GM12875 (cell line): ENCODE data around the gene MAFB.

Experiments
- H3K4me3 ChIP-seq: one replicate; pipeline ENCODE4 v1.5.1; 2011; ENCODE audit warnings: low read depth, low read length, control low read depth
- TF ChIP-seq, protein P1 (sequence below): IDR thresholded peaks from 2 replicates; pipeline ENCODE4 v1.5.1; 2011; ENCODE audit warnings: low read depth, mild to moderate bottlenecking, control low read depth, inconsistent platforms, low read length, moderate library complexity, borderline replicate concordance; ENCODE audit not compliant: insufficient read depth

MAFB gene

DNA sequence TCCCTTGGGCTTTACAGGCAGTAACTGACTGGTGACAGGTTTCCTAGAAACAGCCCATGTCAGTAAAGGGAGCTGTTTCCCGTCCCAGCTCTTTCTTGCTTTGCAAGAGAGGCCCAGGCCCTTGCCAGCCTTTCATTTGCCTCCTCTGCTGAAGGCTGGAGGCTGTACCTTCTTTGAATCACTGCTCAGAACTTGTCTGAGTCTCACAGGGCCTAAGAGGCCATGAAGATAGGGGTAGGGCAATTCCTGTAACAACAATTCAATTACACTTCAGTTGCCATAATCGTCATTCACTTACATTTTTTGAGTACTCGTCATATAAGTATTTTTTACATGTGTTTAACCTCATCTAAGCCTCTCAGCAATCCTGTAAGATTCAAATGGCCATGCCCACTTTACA, 25.9 kb upstream of the MAFB start:
- no peak overlapping the region for H3K4me3 ChIP-seq
- TF ChIP-seq, protein P1, sequence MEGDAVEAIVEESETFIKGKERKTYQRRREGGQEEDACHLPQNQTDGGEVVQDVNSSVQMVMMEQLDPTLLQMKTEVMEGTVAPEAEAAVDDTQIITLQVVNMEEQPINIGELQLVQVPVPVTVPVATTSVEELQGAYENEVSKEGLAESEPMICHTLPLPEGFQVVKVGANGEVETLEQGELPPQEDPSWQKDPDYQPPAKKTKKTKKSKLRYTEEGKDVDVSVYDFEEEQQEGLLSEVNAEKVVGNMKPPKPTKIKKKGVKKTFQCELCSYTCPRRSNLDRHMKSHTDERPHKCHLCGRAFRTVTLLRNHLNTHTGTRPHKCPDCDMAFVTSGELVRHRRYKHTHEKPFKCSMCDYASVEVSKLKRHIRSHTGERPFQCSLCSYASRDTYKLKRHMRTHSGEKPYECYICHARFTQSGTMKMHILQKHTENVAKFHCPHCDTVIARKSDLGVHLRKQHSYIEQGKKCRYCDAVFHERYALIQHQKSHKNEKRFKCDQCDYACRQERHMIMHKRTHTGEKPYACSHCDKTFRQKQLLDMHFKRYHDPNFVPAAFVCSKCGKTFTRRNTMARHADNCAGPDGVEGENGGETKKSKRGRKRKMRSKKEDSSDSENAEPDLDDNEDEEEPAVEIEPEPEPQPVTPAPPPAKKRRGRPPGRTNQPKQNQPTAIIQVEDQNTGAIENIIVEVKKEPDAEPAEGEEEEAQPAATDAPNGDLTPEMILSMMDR: no peak

DNA sequence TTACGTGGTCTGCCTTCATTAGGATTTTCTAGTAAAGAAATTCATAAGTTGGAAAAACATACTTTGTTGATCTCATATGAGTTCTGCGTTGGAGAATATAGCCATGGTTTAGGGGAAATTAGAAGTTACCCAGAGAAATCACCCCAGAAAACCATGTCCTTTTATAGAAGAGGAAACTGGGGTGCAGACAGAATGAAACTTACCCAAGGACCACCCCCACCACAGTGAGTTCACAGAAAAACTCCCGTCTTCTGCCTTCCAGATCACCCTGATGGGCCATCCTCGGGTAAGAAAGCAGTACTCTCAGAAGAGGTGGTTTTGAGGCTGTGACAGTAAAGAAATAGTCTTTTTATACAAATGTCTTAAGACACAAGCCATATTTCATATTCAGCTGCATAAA, 25.1 kb upstream of the MAFB start:
- H3K4me3 ChIP-seq: no peak overlapping the region
- TF ChIP-seq, protein P1: no peak

DNA sequence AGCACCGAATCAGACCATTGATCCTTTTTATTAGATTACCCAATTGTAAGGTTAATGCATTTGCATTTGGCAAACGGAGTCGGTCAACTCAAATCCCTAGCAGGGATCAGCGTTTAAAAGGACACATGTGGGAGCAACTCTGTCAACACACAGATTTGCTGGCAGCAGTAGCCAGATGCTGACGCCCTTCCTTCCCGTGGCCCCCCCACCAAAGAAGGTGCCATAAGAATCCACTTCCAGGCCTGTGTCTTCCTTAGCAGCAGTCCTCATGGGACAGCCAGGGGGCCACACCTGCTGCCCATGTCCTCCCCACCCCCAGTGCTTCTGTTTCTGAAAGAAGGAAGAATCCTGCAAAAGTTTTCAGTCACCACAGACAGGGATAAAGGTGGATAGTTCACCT, 24.5 kb upstream of the MAFB start:
- TF ChIP-seq, protein P1: no peak
- H3K4me3 ChIP-seq: no peak overlapping the region

DNA sequence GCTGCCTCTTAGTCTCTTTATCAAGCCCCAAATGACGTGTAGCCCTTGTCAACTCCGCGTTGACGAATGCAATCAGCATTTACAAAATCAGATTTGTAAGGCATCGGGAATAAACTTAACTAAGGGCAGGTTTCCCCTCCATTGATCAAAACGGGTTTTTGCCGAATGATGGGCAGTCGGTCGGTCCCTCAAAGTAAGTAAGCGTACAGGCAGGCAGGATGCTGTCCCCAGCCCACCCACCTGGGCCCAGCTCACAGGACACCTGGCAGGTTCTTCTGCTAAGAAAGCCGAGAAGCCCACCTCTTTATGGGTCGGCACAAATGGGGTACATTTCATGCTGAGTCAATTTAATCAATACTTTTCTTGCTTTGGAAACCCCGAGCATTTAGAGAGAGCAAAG, 22.0 kb upstream of the MAFB start:
- TF ChIP-seq, protein P1: no peak

DNA sequence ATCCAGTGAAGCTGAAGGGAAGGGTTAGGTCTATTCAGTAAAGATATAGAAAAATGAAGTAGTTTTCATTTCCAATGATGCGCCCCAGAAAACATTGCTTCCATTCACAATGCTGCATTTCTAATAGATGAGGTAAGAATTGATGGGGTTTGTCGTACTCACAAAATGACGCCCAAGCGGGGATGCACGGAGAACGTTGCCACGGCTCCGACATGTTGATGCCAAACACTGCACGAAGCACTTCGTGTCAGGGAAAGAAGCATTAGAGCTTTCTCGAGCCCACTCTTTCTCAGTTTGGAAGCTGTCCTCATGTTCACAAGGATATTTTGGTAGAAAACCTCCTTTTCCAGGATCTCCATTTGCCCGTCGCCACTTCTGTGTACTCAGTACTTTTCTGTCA, 21.6 kb upstream of the MAFB start:
- H3K4me3 ChIP-seq: no peak overlapping the region
- TF ChIP-seq, protein P1: no peak

More for the DNA sequence above, 22.0 kb upstream of the MAFB start:
- no peak overlapping the region for H3K4me3 ChIP-seq

DNA sequence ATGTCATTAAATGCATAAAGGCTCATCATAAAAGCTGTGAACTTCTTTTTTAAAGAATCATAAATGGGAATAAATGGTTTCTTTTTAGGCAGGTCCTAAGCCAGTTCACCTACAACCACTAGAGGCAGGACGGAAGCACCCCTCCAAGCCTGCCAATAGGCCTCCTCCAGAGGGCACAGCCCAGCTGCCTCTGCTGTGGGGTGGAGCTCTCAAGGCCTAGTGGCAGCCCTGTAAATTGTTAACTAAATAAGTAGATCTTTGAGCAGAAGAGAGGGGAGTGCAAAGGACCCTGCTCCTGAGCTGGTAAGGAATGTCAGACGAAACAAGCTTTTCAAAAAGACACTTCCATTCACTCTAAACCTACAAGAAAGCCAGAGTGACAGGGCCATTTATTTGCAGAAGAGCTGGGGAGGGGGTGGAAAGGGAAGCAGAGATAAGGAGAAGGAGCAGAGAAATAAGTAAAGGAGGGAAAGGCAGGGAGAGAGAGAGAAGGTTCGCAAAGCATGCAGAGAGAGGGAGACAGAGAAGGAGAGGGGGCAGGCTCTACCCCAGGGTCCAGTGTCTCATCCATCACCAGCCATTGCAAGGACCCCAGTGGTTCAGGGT, 18.0 kb upstream of the MAFB start:
- TF ChIP-seq, protein P1: peak; percentile 36
- no peak overlapping the region for H3K4me3 ChIP-seq

DNA sequence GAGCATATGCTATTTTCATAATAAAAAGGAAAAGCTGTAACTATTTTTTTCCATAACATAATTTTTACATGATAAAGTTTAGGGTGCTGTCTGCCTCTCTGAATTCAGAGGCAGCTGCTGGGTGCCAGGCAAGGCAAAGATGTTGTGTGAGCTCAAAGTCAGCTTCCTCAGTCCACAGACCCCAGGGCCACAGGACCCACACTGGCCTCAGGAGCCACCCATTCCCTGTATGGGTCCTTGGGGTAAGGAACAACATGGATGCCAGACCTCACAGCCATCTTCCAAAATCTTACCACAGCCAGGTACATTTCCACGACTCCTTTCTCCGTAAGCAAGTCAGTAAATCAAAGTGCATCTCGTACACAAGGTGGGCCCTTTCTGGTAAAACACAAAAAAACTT, 16.4 kb upstream of the MAFB start:
- no peak overlapping the region for H3K4me3 ChIP-seq
- TF ChIP-seq, protein P1: no peak
